Measurements from ENCODE around the gene FAM89A.

- TF ChIP-seq POLR2A (IDR thresholded peaks at IDR 0.05; ENCODE audit: low read length) = no peak
- TF ChIP-seq GATA1 (IDR thresholded peaks at IDR 0.05; ENCODE audit: low read depth, low read length) = no peak
Observed at GRCh38 chr1:231062500-231063270, 22.6 kb upstream of the FAM89A start.
